G401 (cell line): ENCODE data around the gene ADAMTS7. TPM values are rescaled to one million over a fixed set of nuclear protein-coding genes. Genes with fewer than 3 reads are reported as not detected.
"Not testable (repeated sequence)": the region's sequence is repeated elsewhere in the genome, so short reads cannot be mapped to it uniquely, and the experiment has no call there.

Experiments
- DNase-seq: peaks from one replicate; pipeline ENCODE4 v3.0.0-alpha.2; 2015; ENCODE audit warnings: low spot score
- in situ Hi-C: cut with HindIII; loops from 2 replicates; pipeline ENCODE4 v1.10.0; 2016; ENCODE audit warnings: low sequenced_read_pairs, mixed read lengths
- total RNA-seq: library from RNA; depleted of rRNA; stranded (reverse); fragments of >200 nt; shearing (Covaris generic); gene quantifications from 2 replicates; pipeline ENCODE4 v1.2.3, GENCODE V29; 2014

ADAMTS7 gene
- total RNA-seq, 1 experiment from 2014 or later, result 6.1 TPM

GRCh38 chr15:78758084-78758483, 53.2 kb downstream of the ADAMTS7 start:
- in situ Hi-C loops, DNase-seq: not testable (repeated sequence)

- in situ Hi-C loops, result no loop called here
- DNase-seq, result no peak
These were observed 53.7 kb downstream of the ADAMTS7 start for GRCh38 chr15:78757636-78757905.

- in situ Hi-C loops, DNase-seq: not testable (repeated sequence)
These were observed 54.3 kb downstream of the ADAMTS7 start for GRCh38 chr15:78756781-78757635.

- in situ Hi-C loops, result not testable (repeated sequence)
- peak; percentile 20 for DNase-seq
These were observed 55.2 kb downstream of the ADAMTS7 start for GRCh38 chr15:78755900-78756591.

GRCh38 chr15:78754637-78755280, 56.5 kb downstream of the ADAMTS7 start:
- in situ Hi-C loops, DNase-seq: not testable (repeated sequence)

GRCh38 chr15:78753751-78754535, 57.3 kb downstream of the ADAMTS7 start:
- DNase-seq, in situ Hi-C loops: not testable (repeated sequence)

- DNase-seq, in situ Hi-C loops: not testable (repeated sequence)
These were observed 58.0 kb downstream of the ADAMTS7 start for GRCh38 chr15:78753359-78753659.

- in situ Hi-C loops, result no loop called here
- peak; percentile 16 for DNase-seq
These were observed 58.5 kb downstream of the ADAMTS7 start for GRCh38 chr15:78752492-78753358.

- DNase-seq, result no peak
- in situ Hi-C loops, result no loop called here
These were observed 59.7 kb downstream of the ADAMTS7 start for GRCh38 chr15:78751602-78751979.

- DNase-seq, result peak; percentile 85
- in situ Hi-C loops, result not testable (repeated sequence)
These were observed 60.2 kb downstream of the ADAMTS7 start for GRCh38 chr15:78750974-78751601.

GRCh38 chr15:78750566-78750965, 60.7 kb downstream of the ADAMTS7 start:
- no peak for DNase-seq
- in situ Hi-C loops, result no loop called here

- no peak for DNase-seq
- in situ Hi-C loops, result no loop called here
These were observed 61.4 kb downstream of the ADAMTS7 start for GRCh38 chr15:78749831-78750230.

- in situ Hi-C loops, DNase-seq: not testable (repeated sequence)
These were observed 63.4 kb downstream of the ADAMTS7 start for GRCh38 chr15:78747877-78748276.

GRCh38 chr15:78741674-78742073, 69.6 kb downstream of the ADAMTS7 start:
- in situ Hi-C loops, result not testable (repeated sequence)

GRCh38 chr15:78740904-78741274, 70.4 kb downstream of the ADAMTS7 start:
- in situ Hi-C loops, result no loop called here
- DNase-seq, result no peak

More at GRCh38 chr15:78741674-78742073, 69.6 kb downstream of the ADAMTS7 start:
- DNase-seq, result not testable (repeated sequence)

GRCh38 chr15:78739996-78740903, 71.0 kb downstream of the ADAMTS7 start:
- in situ Hi-C loops, result no loop called here

GRCh38 chr15:78739206-78739605, 72.1 kb downstream of the ADAMTS7 start:
- in situ Hi-C loops, result no loop called here
- no peak for DNase-seq

More at GRCh38 chr15:78739996-78740903, 71.0 kb downstream of the ADAMTS7 start:
- DNase-seq, result peak; percentile 29
